Fibroblast of lung (primary cell): ENCODE results near the gene C10orf71. TPM values are rescaled to one million over a fixed set of nuclear protein-coding genes. Genes with fewer than 3 reads are reported as not detected.

Experiments used
- DNase-seq, 2 donors: peaks; one replicate each; pipeline versions ENCODE4 v3.0.0 to v3.0.0-alpha.2; 2010; ENCODE audit warnings: low read depth in 2 of 2
- H2AFZ ChIP-seq: 2 replicates; pipeline ENCODE4 v1.5.1; 2012; ENCODE audit warnings: low read length, control low read depth, inconsistent platforms
- H3K27ac ChIP-seq: 2 replicates; pipeline ENCODE4 v1.5.1; 2011; ENCODE audit warnings: low read length, control low read depth; ENCODE audit not compliant: insufficient read depth
- H3K27me3 ChIP-seq: 2 replicates; pipeline ENCODE4 v1.5.1; 2011; ENCODE audit warnings: mild to moderate bottlenecking, low read length; ENCODE audit not compliant: control insufficient read depth, insufficient read depth
- H3K36me3 ChIP-seq: 2 replicates; pipeline ENCODE4 v1.5.1; 2011; ENCODE audit warnings: low read length; ENCODE audit not compliant: control insufficient read depth, insufficient read depth
- H3K4me1 ChIP-seq: 2 replicates; pipeline ENCODE4 v1.5.1; 2011; ENCODE audit warnings: low read length; ENCODE audit not compliant: control insufficient read depth, insufficient read depth; ENCODE audit errors: extremely low read depth
- H3K4me2 ChIP-seq: 2 replicates; pipeline ENCODE4 v1.5.1; 2011; ENCODE audit warnings: low read length, control low read depth; ENCODE audit not compliant: insufficient read depth; ENCODE audit errors: extremely low read depth
- H3K4me3 ChIP-seq, 4 experiments: fragments of 200-600 bp in 1 of 4; sonication (generic) in 1 of 4; replicated peaks in 1 of 4; 2 replicates each; pipeline ENCODE4 v1.5.1; 2011 to 2016; ENCODE audit warnings: low read length in 4 of 4, low read depth in 3 of 4, mild to moderate bottlenecking in 3 of 4, control low read depth in 2 of 4, inconsistent platforms in 1 of 4, mixed read lengths in 1 of 4; ENCODE audit not compliant: insufficient read depth in 1 of 4; ENCODE audit errors: control extremely low read depth in 1 of 4
- H3K79me2 ChIP-seq: 2 replicates; pipeline ENCODE4 v1.5.1; 2012; ENCODE audit warnings: mild to moderate bottlenecking, low read length, inconsistent platforms; ENCODE audit not compliant: control insufficient read depth, insufficient read depth
- H3K9ac ChIP-seq: 2 replicates; pipeline ENCODE4 v1.5.1; 2011; ENCODE audit warnings: mild to moderate bottlenecking, low read length, control low read depth; ENCODE audit not compliant: insufficient read depth
- H3K9me3 ChIP-seq: 2 replicates; pipeline ENCODE4 v1.5.1; 2012; ENCODE audit warnings: low read depth, low read length; ENCODE audit not compliant: control insufficient read depth, insufficient read depth
- H4K20me1 ChIP-seq: 2 replicates; pipeline ENCODE4 v1.5.1; 2011; ENCODE audit warnings: low read length; ENCODE audit not compliant: control insufficient read depth, insufficient read depth; ENCODE audit errors: extremely low read depth
- CTCF ChIP-seq, 2 donors: IDR thresholded peaks in 1 of 2; conservative IDR thresholded peaks in 1 of 2; 1 replicate in 1 of 2; 2 replicates in 1 of 2; pipeline ENCODE4 v1.5.1; 2011 to 2012; ENCODE audit warnings: low read length in 2 of 2, control low read depth in 1 of 2, inconsistent platforms in 1 of 2, low read depth in 1 of 2, mild to moderate bottlenecking in 1 of 2
- EZH2 ChIP-seq: IDR thresholded peaks from 2 replicates; pipeline ENCODE4 v1.5.1; 2012; ENCODE audit warnings: low read length, control low read depth, mild to moderate bottlenecking; ENCODE audit errors: missing control alignments
- polyA plus RNA-seq, 2 donors: library from polyadenylated mRNA; depleted of rRNA in 1 of 2; stranded (reverse) in 1 of 2; unstranded in 1 of 2; fragments of >200 nt; gene quantifications; 2 replicates each; pipeline ENCODE4 v1.2.1, GENCODE V29; 2011 to 2012; ENCODE audit warnings: missing spikeins in 1 of 2
- total RNA-seq: library from RNA; depleted of rRNA; stranded (reverse); fragments of >200 nt; gene quantifications from 2 replicates; pipeline ENCODE4 v1.2.1, GENCODE V29; 2014

The C10orf71 gene
- total and polyA plus RNA-seq, 2 donors (not counting 1 experiment from before 2014, with no cell fraction given), result not detected

- no peak overlapping the region for H3K27ac ChIP-seq
- no peaks in the 10 kb centered on the region for H3K9me3 ChIP-seq
- H3K4me2 ChIP-seq, result no peak overlapping the region
- peaks cover 11% of the 10 kb centered on the region for H3K27me3 ChIP-seq
- DNase-seq, result no peak
- H3K36me3 ChIP-seq, result no peaks in the 10 kb centered on the region
- no peak for TF ChIP-seq EZH2
- no peak for TF ChIP-seq CTCF (conservative IDR thresholded peaks at IDR 0.05 in 1 of 2, IDR thresholded peaks at IDR 0.05 in 1 of 2; ENCODE audit: low read depth in 1 of 2, low read length in 2 of 2)
- H4K20me1 ChIP-seq, result no peaks in the 10 kb centered on the region
- H2AFZ ChIP-seq, result no peak overlapping the region
- no peaks in the 10 kb centered on the region for H3K4me1 ChIP-seq
- no peaks in the 10 kb centered on the region for H3K79me2 ChIP-seq
- H3K9ac ChIP-seq, result no peak overlapping the region
- H3K4me3 ChIP-seq, result no peak overlapping the region
These were observed 3.1 kb downstream of the C10orf71 start for GRCh38 chr10:49302088-49302487.

DNA sequence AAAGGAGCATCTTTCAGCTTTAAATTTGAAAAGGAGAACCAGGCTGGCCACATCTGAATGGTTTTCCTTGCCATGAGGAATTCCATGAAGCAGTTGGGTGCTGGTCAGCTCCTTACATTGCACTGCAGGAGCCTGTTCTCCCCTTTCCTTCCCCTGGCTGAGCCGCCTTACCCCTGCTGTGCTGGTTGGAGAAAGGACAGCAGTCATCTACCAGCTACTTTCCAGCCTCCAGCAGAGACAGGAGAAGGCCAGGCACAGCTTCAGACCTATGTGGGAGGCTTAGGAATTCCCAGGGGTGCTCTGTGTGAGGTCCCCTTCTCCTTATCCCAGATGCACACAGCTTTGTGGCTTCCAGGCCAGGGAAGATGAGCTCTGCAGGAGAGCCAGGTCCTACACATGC lies 4.7 kb downstream of the C10orf71 start:
- H3K27me3 ChIP-seq, result peaks cover 4% of the 10 kb centered on the region
- no peak overlapping the region for H3K4me3 ChIP-seq
- no peaks in the 10 kb centered on the region for H3K36me3 ChIP-seq
- no peak overlapping the region for H3K9ac ChIP-seq
- TF ChIP-seq EZH2, result no peak
- no peak for TF ChIP-seq CTCF (conservative IDR thresholded peaks at IDR 0.05 in 1 of 2, IDR thresholded peaks at IDR 0.05 in 1 of 2; ENCODE audit: low read depth in 1 of 2, low read length in 2 of 2)
- H3K4me2 ChIP-seq, result no peak overlapping the region
- no peak overlapping the region for H3K27ac ChIP-seq
- no peaks in the 10 kb centered on the region for H3K9me3 ChIP-seq
- DNase-seq, result no peak
- no peaks in the 10 kb centered on the region for H3K79me2 ChIP-seq
- no peak overlapping the region for H2AFZ ChIP-seq
- H4K20me1 ChIP-seq, result no peaks in the 10 kb centered on the region
- no peaks in the 10 kb centered on the region for H3K4me1 ChIP-seq

- Histone ChIP-seq H3K79me2 (no peaks in the 10 kb centered on the region), H3K27ac (no peak overlapping the region), H2AFZ (no peak overlapping the region), H3K9me3 (no peaks in the 10 kb centered on the region), H4K20me1 (no peaks in the 10 kb centered on the region), H3K4me2 (no peak overlapping the region), H3K9ac (no peak overlapping the region), H3K4me1 (no peaks in the 10 kb centered on the region), H3K27me3 (no peaks in the 10 kb centered on the region), H3K4me3 (no peak overlapping the region), H3K36me3 (no peaks in the 10 kb centered on the region)
- DNase-seq, result no peak
- no peak for TF ChIP-seq EZH2
- no peak for TF ChIP-seq CTCF (conservative IDR thresholded peaks at IDR 0.05 in 1 of 2, IDR thresholded peaks at IDR 0.05 in 1 of 2; ENCODE audit: low read depth in 1 of 2, low read length in 2 of 2)
These were observed 5.2 kb downstream of the C10orf71 start for GRCh38 chr10:49304137-49304536.
